ENCODE measurements around the gene GXYLT2.

The GXYLT2 gene

GRCh38 chr3:72887705-72888545 lies at the start of gene GXYLT2:
GXYLT2 (plus strand) TSS chr3:72888046; CDS start chr3:72888234, 188 bp downstream.
- peak; percentile 25 for DNase-seq

- DNase-seq: no peak
Observed at GRCh38 chr3:72839057-72839456, 48.8 kb upstream of the GXYLT2 start.

- DNase-seq: no peak
Observed at GRCh38 chr3:72844436-72844993, 43.3 kb upstream of the GXYLT2 start.

GRCh38 chr3:72846166-72846565 lies 41.7 kb upstream of the GXYLT2 start:
- no peak for DNase-seq

GRCh38 chr3:72847282-72847681 lies 40.6 kb upstream of the GXYLT2 start:
- no peak for DNase-seq

GRCh38 chr3:72847751-72848702 lies 39.8 kb upstream of the GXYLT2 start, which contains the start of gene SHQ1:
SHQ1 (minus strand) TSS chr3:72848445; CDS start chr3:72848340, 105 bp downstream.
- peak; percentile 95 for DNase-seq

- no peak for DNase-seq
Observed at GRCh38 chr3:72848703-72849081, 39.2 kb upstream of the GXYLT2 start.

GRCh38 chr3:72855001-72855400 lies 32.8 kb upstream of the GXYLT2 start:
- DNase-seq: no peak

GRCh38 chr3:72860053-72860452 lies 27.8 kb upstream of the GXYLT2 start:
- DNase-seq: no peak

- DNase-seq: no peak
Observed at GRCh38 chr3:72860846-72861245, 27.0 kb upstream of the GXYLT2 start.

GRCh38 chr3:72862314-72863090 lies 25.3 kb upstream of the GXYLT2 start:
- DNase-seq: no peak

GRCh38 chr3:72872183-72872582 lies 15.7 kb upstream of the GXYLT2 start:
- DNase-seq: no peak

- DNase-seq: no peak
Observed at GRCh38 chr3:72887343-72887704, 522 bp upstream of the GXYLT2 start.

GRCh38 chr3:72888546-72889309 lies 882 bp downstream of the GXYLT2 start:
- no peak for DNase-seq

- DNase-seq: no peak
Observed at GRCh38 chr3:72889310-72890165, 1.7 kb downstream of the GXYLT2 start.

GRCh38 chr3:72890166-72890925 lies 2.5 kb downstream of the GXYLT2 start:
- no peak for DNase-seq

- DNase-seq: no peak
Observed at GRCh38 chr3:72891053-72891855, 3.4 kb downstream of the GXYLT2 start.

- no peak for DNase-seq
Observed at GRCh38 chr3:72892081-72892775, 4.4 kb downstream of the GXYLT2 start.

All from stimulated activated CD4-positive, alpha-beta T cell treated with anti-CD3 and anti-CD28 coated beads, Interleukin-4, amount 100 ng/mL, for 1 hour (primary cell).